Smooth muscle cell (in vitro differentiated cells): Measurements from ENCODE around the gene GPER1. TPM values are rescaled to one million over a fixed set of nuclear protein-coding genes. Genes with fewer than 3 reads are reported as not detected.

Source experiments
- DNase-seq: peaks from one replicate; lab custom pipeline; 2025; ENCODE audit not compliant: unreplicated experiment; lab: John Stamatoyannopoulos, UW
- H2AFZ ChIP-seq: fragments of 200-600 bp; sonication (generic); 2 replicates; pipeline ENCODE4 v1.6.0; 2016; ENCODE audit warnings: antibody characterized with exemption, low read depth, mild to moderate bottlenecking
- H3F3A ChIP-seq: fragments of 200-600 bp; sonication (generic); 2 replicates; pipeline ENCODE4 v1.6.0; 2017; ENCODE audit warnings: antibody characterized with exemption, low read depth
- H3K27ac ChIP-seq: fragments of 200-600 bp; sonication (generic); 2 replicates; pipeline ENCODE4 v1.5.1; 2016; ENCODE audit warnings: low read depth, mild to moderate bottlenecking
- H3K27me3 ChIP-seq: fragments of 200-600 bp; sonication (generic); 2 replicates; pipeline ENCODE4 v1.6.1; 2016; ENCODE audit warnings: low read depth, mild to moderate bottlenecking
- H3K36me3 ChIP-seq: fragments of 200-600 bp; sonication (generic); 2 replicates; pipeline ENCODE4 v1.5.1; 2016; ENCODE audit warnings: low read depth
- H3K4me1 ChIP-seq: fragments of 200-600 bp; sonication (generic); 2 replicates; pipeline ENCODE4 v1.5.1; 2016; ENCODE audit warnings: low read depth
- H3K4me2 ChIP-seq: fragments of 200-600 bp; sonication (generic); 2 replicates; pipeline ENCODE4 v1.6.0; 2016; ENCODE audit warnings: mild to moderate bottlenecking
- H3K4me3 ChIP-seq: fragments of 200-600 bp; sonication (generic); 2 replicates; pipeline ENCODE4 v1.5.1; 2016; ENCODE audit warnings: mild to moderate bottlenecking
- H3K79me2 ChIP-seq: fragments of 200-600 bp; sonication (generic); 2 replicates; pipeline ENCODE4 v1.6.0; 2016; ENCODE audit warnings: low read depth, mild to moderate bottlenecking
- H3K9ac ChIP-seq: fragments of 200-600 bp; sonication (generic); 2 replicates; pipeline ENCODE4 v1.6.0; 2016; ENCODE audit warnings: low read depth
- H3K9me3 ChIP-seq: fragments of 200-600 bp; sonication (generic); replicated peaks from 2 replicates; pipeline ENCODE4 v1.5.1; 2016; ENCODE audit warnings: low read depth
- H4K20me1 ChIP-seq: fragments of 200-600 bp; sonication (generic); 2 replicates; pipeline ENCODE4 v1.6.0; 2016; ENCODE audit warnings: low read depth
- WGBS: methylation state at CpG from one replicate; pipeline ENCODE4 v1.1.7; 2016; ENCODE audit warnings: low lambda C conversion rate; 5-methylcytosine and 5-hydroxymethylcytosine counted together
- polyA plus RNA-seq: library from polyadenylated mRNA; unstranded; fragments of >200 nt; fragmentation: Nextera tagmentation; extraction: Ambion mirVana; gene quantifications from 2 replicates; pipeline ENCODE4 v1.2.1, GENCODE V29; 2016
- total RNA-seq: library from RNA; depleted of rRNA; stranded (reverse); fragments of >200 nt; gene quantifications from 2 replicates; pipeline ENCODE4 v1.2.3, GENCODE V29; 2014
- TF ChIP-seq, protein P1 (sequence below): fragments of 200-600 bp; sonication (generic); IDR thresholded peaks from 2 replicates; pipeline ENCODE4 v1.5.1; 2017; ENCODE audit warnings: borderline replicate concordance, mild to moderate bottlenecking, antibody characterized with exemption; ENCODE audit not compliant: insufficient read depth, poor library complexity, severe bottlenecking

The GPER1 gene
- total and polyA plus RNA-seq, 2 experiments from 2014 or later = 1.3 to 2.3 TPM

DNA sequence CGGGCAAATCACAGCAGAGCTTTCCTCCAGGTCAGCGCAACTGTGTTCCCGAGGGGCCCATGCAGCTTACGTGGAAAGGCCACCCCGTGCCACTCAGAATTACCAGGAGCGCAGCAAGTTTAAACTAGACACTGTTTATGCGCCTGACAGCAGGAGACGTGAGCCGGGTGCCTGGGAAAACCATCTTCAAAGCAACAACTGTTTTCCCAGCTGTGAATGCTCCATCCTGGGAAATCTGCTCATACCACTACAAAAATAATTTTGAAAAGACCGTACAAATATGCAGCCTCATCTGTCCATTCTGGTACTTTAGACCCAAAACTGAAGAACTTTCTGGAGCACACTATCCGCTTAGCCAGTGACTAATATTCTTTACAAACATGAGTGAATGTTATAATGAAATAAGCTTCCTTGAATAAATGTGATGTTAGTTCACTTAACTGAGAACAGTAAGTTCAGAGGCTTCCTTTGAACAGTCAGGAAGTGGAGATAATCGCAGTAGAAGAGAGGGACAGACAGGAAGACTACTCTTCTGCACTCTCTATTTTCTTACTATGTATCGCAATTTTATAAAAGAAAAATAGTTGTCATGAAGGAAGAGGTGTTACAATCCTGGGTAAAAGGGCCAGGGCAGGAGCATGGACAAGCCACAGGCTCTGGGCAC lies 16.7 kb downstream of the GPER1 start:
- Histone ChIP-seq H3K27me3 (no peaks in the 10 kb centered on the region), H3K27ac (no peak overlapping the region), H3K9me3 (no peaks in the 10 kb centered on the region), H3K4me2 (no peak overlapping the region), H3K79me2 (no peaks in the 10 kb centered on the region), H3K36me3 (no peaks in the 10 kb centered on the region), H3K4me3 (no peak overlapping the region), H3F3A (no peaks in the 10 kb centered on the region), H2AFZ (no peak overlapping the region), H3K9ac (no peak overlapping the region), H3K4me1 (no peaks in the 10 kb centered on the region), H4K20me1 (peaks cover 88% of the 10 kb centered on the region)
- no peak for DNase-seq
- TF ChIP-seq, protein P1, sequence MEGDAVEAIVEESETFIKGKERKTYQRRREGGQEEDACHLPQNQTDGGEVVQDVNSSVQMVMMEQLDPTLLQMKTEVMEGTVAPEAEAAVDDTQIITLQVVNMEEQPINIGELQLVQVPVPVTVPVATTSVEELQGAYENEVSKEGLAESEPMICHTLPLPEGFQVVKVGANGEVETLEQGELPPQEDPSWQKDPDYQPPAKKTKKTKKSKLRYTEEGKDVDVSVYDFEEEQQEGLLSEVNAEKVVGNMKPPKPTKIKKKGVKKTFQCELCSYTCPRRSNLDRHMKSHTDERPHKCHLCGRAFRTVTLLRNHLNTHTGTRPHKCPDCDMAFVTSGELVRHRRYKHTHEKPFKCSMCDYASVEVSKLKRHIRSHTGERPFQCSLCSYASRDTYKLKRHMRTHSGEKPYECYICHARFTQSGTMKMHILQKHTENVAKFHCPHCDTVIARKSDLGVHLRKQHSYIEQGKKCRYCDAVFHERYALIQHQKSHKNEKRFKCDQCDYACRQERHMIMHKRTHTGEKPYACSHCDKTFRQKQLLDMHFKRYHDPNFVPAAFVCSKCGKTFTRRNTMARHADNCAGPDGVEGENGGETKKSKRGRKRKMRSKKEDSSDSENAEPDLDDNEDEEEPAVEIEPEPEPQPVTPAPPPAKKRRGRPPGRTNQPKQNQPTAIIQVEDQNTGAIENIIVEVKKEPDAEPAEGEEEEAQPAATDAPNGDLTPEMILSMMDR = no peak
- WGBS = 94% methylated on average over 13 of the region's 13 CpGs

DNA sequence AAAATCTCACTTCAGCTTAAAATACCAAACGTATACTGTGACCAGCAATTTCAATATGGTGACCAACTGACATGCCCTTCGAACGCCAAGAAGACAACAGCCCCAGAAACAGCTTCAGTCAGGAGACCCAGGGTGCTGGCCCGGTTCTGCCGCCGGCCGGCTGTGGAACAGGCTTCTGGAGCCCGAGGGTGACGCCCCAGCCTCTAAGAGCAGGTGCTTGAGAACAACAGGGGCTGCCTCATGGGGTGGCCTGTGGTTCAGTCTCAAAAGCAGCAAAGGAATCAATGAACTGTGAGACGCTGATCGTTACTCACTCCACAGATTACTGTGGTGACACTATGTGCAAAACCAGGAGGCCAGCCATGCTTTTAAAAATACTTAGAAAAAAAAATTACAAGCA lies 17.3 kb downstream of the GPER1 start:
- WGBS = 93% methylated on average over 11 of the region's 11 CpGs
- TF ChIP-seq, protein P1 = no peak
- Histone ChIP-seq H3F3A (no peaks in the 10 kb centered on the region), H3K79me2 (no peaks in the 10 kb centered on the region), H4K20me1 (peaks cover 88% of the 10 kb centered on the region), H3K27me3 (no peaks in the 10 kb centered on the region), H3K4me3 (no peak overlapping the region), H3K27ac (no peak overlapping the region), H3K4me1 (no peaks in the 10 kb centered on the region), H2AFZ (no peak overlapping the region), H3K36me3 (no peaks in the 10 kb centered on the region), H3K4me2 (no peak overlapping the region), H3K9ac (no peak overlapping the region), H3K9me3 (no peaks in the 10 kb centered on the region)
- DNase-seq = no peak

DNA sequence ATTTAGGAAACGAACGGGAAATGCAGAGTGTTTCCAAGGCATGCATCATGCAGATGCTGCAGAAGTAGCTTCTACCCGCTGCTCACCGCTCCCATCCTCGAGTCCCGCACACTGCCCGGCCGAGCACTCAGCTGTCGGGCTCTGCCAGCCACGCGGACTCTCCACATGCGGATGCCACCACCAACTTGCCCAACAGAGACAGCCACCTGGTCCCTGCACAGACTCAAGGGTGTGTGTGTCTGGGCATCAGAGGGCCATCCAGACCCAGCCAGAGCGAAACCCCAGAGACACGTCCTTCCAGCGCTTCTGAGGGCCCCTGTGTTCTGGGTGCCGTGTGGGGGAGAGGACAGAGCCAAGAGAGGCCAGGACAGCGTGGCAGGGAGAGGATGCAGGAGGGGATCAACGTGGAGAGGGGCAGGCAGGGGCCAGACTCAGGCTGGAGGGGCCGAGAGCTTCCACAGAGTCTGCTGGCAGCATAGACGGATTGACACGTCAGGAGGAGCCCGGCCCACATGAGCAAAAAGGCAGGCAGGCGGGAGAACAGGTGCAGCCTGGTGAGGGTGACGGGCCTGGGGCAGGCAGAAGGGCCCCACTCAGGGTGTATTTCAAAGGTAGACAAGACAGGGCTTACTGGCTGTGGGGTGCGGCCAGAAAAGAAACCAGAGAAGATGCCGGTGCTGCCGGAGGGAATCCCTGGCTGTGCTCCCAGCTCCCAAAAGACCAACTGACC lies 18.3 kb downstream of the GPER1 start:
- Histone ChIP-seq H4K20me1 (peaks cover 86% of the 10 kb centered on the region), H3K79me2 (no peaks in the 10 kb centered on the region), H3K9me3 (no peaks in the 10 kb centered on the region), H2AFZ (no peak overlapping the region), H3K27me3 (no peaks in the 10 kb centered on the region), H3K36me3 (no peaks in the 10 kb centered on the region), H3K4me1 (no peaks in the 10 kb centered on the region), H3K27ac (no peak overlapping the region), H3K9ac (no peak overlapping the region), H3F3A (no peaks in the 10 kb centered on the region), H3K4me2 (no peak overlapping the region), H3K4me3 (no peak overlapping the region)
- no peak for DNase-seq
- WGBS = 93% methylated on average over 27 of the region's 27 CpGs
- TF ChIP-seq, protein P1 = no peak
